Measurements from ENCODE around the gene LPAR3. TPM values are rescaled to one million over a fixed set of nuclear protein-coding genes. Genes with fewer than 3 reads are reported as not detected.

Gene LPAR3
- total RNA-seq, 1 donor from 2014 or later: 14.0 TPM

DNA sequence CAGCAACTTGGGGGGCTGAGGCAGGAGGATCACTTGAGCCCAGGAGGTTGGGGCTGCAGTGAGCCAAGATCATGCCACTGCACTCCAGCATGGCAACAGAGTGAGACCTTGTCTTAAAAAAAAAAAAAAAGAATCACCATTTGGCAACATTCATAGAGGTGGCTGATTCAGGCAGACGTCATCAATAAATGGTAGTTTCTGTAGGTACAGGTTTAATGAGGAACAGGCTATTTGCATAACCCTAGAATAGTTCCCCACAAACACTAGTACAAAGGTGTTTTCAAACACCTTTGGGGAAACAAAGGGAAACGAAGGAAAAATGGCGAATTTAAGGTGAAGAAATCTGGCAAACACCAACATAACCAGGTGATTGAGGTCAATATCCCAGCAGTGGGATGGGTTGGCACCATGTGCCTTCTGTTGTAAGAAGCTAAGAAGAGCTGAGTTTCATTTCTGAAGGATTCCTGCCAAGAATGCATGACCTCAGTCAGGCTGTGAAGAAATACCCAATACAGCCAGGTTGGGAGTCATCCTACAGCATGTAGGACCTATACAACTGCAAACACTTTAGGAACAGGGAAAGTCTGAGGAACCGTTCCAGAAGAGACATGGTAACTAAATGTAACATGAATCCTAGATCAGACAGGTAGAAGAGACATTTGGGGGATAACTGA is 5.6 kb downstream of the LPAR3 start:
- Mint-ChIP-seq H3K9me3 (ENCODE audit: unreplicated experiment) (peaks cover 2% of the 10 kb centered on the region), H3K27ac (ENCODE audit: unreplicated experiment) (no peak overlapping the region), H3K36me3 (ENCODE audit: unreplicated experiment) (no peaks in the 10 kb centered on the region), H3K27me3 (ENCODE audit: unreplicated experiment) (peaks cover 2% of the 10 kb centered on the region), H3K4me3 (ENCODE audit: unreplicated experiment) (no peak overlapping the region), H3K4me1 (ENCODE audit: low read depth, unreplicated experiment) (peaks cover 10% of the 10 kb centered on the region)
- TF ChIP-seq, protein P1, sequence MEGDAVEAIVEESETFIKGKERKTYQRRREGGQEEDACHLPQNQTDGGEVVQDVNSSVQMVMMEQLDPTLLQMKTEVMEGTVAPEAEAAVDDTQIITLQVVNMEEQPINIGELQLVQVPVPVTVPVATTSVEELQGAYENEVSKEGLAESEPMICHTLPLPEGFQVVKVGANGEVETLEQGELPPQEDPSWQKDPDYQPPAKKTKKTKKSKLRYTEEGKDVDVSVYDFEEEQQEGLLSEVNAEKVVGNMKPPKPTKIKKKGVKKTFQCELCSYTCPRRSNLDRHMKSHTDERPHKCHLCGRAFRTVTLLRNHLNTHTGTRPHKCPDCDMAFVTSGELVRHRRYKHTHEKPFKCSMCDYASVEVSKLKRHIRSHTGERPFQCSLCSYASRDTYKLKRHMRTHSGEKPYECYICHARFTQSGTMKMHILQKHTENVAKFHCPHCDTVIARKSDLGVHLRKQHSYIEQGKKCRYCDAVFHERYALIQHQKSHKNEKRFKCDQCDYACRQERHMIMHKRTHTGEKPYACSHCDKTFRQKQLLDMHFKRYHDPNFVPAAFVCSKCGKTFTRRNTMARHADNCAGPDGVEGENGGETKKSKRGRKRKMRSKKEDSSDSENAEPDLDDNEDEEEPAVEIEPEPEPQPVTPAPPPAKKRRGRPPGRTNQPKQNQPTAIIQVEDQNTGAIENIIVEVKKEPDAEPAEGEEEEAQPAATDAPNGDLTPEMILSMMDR (IDR thresholded peaks at IDR 0.05; ENCODE audit: partially characterized antibody, unreplicated experiment): no peak
- DNase-seq: no peak

GRCh38 chr1:84885469-84885868 is 7.5 kb downstream of the LPAR3 start:
- Mint-ChIP-seq H3K27ac (ENCODE audit: unreplicated experiment) (no peak overlapping the region), H3K9me3 (ENCODE audit: unreplicated experiment) (no peaks in the 10 kb centered on the region), H3K4me3 (ENCODE audit: unreplicated experiment) (no peak overlapping the region), H3K36me3 (ENCODE audit: unreplicated experiment) (peaks cover 8% of the 10 kb centered on the region), H3K4me1 (ENCODE audit: low read depth, unreplicated experiment) (peaks cover 4% of the 10 kb centered on the region), H3K27me3 (ENCODE audit: unreplicated experiment) (no peaks in the 10 kb centered on the region)
- DNase-seq: no peak
- TF ChIP-seq, protein P1 (IDR thresholded peaks at IDR 0.05; ENCODE audit: partially characterized antibody, unreplicated experiment): no peak

DNA sequence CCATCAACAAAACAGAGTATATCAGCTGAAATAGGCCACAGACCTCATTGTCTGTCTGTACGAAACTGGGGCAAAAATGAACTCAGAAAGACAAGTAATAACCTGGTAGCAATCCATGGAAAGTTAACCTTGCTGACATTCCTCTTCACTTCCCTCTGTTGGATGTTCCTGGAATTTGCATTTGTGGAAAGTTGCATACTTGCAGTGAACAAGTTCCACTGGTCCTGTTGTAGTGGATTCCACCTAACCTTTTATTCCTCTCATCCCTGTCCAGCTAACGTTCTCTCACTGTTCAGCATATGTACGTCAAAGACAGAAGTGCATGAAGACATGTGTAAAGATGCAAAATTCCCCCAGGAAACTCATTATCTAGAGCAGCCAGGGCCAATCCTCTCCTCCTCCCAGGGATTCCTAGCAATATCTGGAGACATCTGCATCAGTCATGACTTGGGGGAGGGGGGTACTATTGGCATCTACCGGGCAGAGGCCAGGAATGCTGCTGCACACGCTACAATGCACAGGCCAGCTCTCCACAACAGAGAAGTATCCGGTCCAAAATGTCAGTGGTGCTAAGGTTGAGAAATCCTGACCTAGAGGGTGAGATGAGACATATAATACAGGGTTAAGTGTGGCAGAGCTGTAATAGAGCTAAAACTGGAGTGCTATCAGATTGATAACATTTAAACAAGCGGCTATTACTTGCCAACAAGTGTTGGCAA is 8.2 kb downstream of the LPAR3 start:
- no peak for DNase-seq
- peaks cover 8% of the 10 kb centered on the region for H3K36me3 Mint-ChIP-seq (ENCODE audit: unreplicated experiment)
- H3K9me3 Mint-ChIP-seq (ENCODE audit: unreplicated experiment): no peaks in the 10 kb centered on the region
- no peaks in the 10 kb centered on the region for H3K27me3 Mint-ChIP-seq (ENCODE audit: unreplicated experiment)
- H3K27ac Mint-ChIP-seq (ENCODE audit: unreplicated experiment): no peak overlapping the region
- peaks cover under 1% of the 10 kb centered on the region for H3K4me1 Mint-ChIP-seq (ENCODE audit: low read depth, unreplicated experiment)
- TF ChIP-seq, protein P1 (IDR thresholded peaks at IDR 0.05; ENCODE audit: partially characterized antibody, unreplicated experiment): no peak
- no peak overlapping the region for H3K4me3 Mint-ChIP-seq (ENCODE audit: unreplicated experiment)

DNA sequence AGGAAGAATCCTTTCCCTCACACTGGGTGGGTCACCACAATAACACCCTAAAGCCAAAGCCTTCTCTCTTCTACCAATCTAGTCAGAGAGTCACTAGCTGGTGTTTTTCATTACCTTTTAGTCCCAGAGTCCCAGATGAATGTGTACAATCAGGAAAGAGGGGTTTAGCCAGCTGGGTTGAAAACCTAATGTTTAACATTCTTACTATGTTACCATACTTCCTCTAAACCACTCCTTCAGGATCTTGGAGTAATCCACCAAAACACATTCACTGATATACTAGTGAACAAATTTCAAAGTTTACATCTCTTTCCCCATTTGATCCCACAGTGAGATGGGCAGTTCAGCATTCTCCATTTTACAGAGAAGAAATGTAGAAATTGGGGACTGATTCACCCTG is 9.7 kb downstream of the LPAR3 start:
- Mint-ChIP-seq H3K4me3 (ENCODE audit: unreplicated experiment) (no peak overlapping the region), H3K27ac (ENCODE audit: unreplicated experiment) (no peak overlapping the region), H3K9me3 (ENCODE audit: unreplicated experiment) (no peaks in the 10 kb centered on the region), H3K36me3 (ENCODE audit: unreplicated experiment) (peaks cover 8% of the 10 kb centered on the region), H3K27me3 (ENCODE audit: unreplicated experiment) (no peaks in the 10 kb centered on the region), H3K4me1 (ENCODE audit: low read depth, unreplicated experiment) (no peaks in the 10 kb centered on the region)
- DNase-seq: no peak
- TF ChIP-seq, protein P1 (IDR thresholded peaks at IDR 0.05; ENCODE audit: partially characterized antibody, unreplicated experiment): no peak

DNA sequence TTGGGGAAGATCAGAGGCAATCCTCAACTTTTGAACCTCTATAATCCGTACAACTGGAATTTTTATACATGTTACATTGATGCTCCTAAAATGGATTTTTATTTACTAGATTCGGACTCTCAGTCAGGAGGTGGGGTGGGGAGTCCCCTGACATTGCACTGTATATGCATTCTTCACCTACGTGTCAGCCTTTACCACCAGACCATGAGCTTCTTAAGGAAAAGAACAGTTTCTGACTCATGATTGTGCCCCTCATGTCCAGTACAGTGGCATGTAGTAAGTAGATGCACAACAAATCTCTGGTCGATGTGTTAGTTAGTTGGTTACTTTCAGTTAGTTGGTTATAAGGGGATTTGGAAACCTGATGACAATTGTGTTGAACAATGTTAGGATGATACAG is 15.4 kb downstream of the LPAR3 start:
- H3K4me1 Mint-ChIP-seq (ENCODE audit: low read depth, unreplicated experiment): peaks cover 1% of the 10 kb centered on the region
- TF ChIP-seq, protein P1 (IDR thresholded peaks at IDR 0.05; ENCODE audit: partially characterized antibody, unreplicated experiment): no peak
- no peak overlapping the region for H3K4me3 Mint-ChIP-seq (ENCODE audit: unreplicated experiment)
- no peaks in the 10 kb centered on the region for H3K27me3 Mint-ChIP-seq (ENCODE audit: unreplicated experiment)
- DNase-seq: no peak
- H3K27ac Mint-ChIP-seq (ENCODE audit: unreplicated experiment): no peak overlapping the region
- H3K9me3 Mint-ChIP-seq (ENCODE audit: unreplicated experiment): no peaks in the 10 kb centered on the region
- H3K36me3 Mint-ChIP-seq (ENCODE audit: unreplicated experiment): peaks cover 8% of the 10 kb centered on the region

Data from glutamatergic neuron (in vitro differentiated cells).